Stimulated activated CD4-positive, alpha-beta T cell treated with anti-CD3 and anti-CD28 coated beads, Interleukin-15, amount 100 ng/mL, for 24 hours (primary cell): ENCODE data around the gene CDH8.
"Not testable (repeated sequence)": the region's sequence is repeated elsewhere in the genome, so short reads cannot be mapped to it uniquely, and the experiment has no call there.

Source experiments
- DNase-seq: peaks from one replicate; pipeline ENCODE4 v3.0.0-alpha.2; 2020

Gene CDH8

DNA sequence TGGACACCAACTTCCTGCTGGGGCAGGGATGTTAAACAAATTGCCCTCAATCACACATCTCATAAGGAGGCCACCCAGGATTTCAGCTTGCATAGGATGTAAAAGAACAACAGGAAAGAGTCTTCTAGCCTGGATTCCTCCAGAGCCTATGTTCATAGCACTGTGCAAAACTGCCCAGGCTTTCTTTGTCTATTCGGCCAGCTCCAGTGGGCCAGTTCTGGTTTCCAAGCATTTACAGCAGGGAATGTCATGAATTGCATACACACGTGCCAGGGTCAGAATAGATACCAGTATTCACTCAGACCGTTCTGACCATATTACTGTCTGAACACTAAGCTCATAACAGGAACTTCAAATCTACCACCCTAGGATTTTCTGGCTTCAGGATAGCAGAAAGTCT lies 273.2 kb downstream of the CDH8 start:
- DNase-seq, result no peak

DNA sequence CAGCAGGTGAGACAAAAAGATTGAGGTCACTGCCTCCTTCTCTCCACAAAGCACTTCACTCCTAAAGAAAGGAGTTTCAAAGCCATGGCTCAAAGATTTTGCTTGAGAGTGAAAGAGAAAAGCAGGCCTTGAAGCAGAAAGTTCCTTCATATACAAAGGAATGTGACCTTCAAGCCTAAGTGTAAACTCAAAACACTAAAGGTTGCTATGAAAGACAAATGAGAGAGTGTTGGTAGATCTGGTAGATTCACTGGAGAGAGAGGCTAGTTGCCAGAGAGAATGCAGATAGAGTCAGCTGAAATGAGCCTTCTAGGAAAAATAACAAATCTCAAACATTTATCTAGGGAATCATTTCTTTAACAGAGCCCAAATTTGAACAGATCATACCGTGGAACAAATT lies 305.2 kb downstream of the CDH8 start:
- no peak for DNase-seq

DNA sequence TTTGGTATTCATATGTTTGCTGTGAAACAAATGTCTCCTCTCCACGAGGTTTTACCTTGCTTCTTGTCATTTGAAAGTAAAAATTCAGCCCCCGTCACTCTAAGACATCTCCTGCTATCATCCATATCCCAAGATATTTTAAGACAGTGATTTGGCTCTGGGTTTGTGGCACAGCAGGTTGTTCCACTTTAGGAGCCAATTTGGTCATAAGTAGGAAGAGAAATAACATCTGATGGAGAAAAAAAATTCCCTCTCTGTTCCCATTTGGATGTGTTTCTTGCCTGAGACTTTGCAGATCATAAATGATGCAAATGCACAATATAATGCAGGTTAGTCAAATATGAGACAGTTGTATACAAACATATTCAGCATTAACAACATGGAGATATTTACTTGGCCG lies 309.5 kb downstream of the CDH8 start:
- DNase-seq, result no peak

DNA sequence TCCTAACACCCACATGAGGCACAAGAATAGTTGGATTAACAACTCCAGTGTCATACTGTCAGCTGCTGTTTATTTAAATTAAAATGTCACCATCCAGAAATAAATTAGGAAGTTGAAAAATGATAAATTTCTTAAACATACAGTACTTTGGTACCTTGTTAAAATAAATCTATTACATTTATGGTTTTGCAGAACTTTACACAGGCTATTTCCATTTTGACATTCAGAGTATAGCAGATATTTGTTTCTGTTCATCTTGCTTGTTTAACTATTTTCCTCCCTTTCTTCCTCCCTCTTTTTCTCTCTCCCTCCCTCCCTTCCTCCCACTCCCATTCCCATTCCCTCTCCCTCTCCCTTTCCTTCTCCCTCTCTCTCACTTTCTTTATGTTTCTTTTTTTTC lies 310.1 kb downstream of the CDH8 start:
- no peak for DNase-seq

DNA sequence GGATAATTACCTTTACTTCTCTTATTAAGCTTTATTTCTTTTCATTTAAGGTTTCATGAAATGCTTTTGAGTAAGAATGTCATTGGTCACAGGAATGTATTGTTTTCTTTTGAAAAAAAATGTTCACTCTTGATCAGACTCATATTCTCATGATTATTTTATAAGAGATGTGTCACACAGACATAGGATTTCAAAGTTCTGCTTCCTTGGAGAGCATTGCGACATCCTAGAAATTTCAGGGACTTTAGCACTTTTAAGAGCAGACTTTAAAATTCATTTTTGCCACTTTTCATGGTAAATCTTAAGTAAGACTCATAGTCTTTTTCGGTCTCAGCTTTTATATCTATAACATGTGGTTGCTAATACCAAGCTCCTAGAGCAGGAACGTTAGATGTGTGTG lies 314.7 kb downstream of the CDH8 start:
- DNase-seq, result no peak

DNA sequence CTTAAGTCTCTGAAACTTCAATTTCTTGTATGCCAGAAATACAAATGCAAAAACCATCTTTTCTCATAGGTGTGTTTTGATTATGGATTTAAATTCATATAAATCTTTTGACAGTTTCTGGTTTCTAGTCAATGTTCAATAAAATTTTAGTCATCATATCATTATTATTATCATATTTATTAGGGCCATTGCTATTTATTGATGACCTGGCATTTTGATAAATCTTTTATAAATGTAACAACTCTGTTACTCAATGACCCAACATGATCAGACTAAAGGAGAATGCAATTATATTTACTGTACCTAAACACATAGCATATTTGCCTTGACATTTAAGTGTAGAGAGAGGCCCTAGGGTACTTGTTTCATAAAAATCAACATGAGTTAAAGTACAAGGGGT lies 320.8 kb downstream of the CDH8 start:
- DNase-seq, result no peak

DNA sequence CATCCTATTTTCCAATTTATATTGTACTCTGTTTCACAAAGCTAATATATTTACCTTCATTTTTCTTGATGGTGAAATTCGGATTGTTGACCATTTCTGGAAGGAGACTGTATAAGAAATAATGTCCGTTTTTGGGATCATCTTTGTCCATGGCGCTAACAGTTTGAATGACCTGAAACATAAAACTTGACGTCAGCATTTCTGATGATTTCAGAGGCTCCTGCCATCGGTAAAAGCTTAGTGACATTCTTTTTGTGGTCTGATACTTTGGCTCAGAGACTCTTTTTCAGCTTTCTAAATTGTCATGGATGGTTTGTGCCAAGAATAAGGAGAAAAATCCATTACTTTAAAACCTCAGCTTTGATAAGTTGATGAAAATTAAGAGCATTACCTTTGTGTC lies 322.5 kb downstream of the CDH8 start:
- no peak for DNase-seq

DNA sequence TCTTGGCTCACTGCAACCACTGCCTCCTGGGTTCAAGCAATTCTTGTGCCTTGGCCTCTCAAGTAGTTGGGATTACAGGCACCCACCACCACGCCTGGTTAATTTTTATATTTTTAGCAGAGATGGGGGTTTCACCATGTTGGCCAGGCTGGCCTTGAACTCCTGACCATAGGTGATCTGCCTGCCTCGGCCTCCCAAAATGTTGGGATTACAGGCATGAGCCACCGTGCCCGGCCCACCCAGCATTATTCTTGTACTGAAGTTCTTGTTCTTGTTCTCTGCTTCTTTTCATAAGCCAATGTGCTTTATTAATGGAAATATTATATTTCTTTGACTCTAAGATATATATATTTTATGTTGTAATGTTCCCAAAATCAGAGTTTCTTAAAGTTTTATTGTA lies 336.6 kb downstream of the CDH8 start:
- not testable (repeated sequence) for DNase-seq

DNA sequence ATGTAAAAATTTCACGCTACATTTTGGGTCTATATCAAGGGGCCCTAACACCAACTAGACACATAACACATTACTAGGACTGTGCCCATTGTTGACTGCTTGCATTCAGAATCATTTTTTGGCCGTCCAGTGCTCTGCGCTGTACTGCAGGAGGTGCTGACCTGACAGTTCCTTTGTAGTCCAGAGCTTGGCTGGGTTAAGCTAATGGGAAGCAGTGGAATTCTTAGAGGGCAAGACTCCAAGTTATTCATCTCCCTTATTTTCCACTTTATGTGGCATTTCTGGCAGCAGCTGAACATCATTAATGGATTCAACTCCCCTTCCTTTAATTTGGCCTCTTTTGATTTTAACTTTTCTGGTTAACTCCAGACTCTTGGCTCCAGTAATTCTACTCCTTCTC lies 351.7 kb downstream of the CDH8 start:
- DNase-seq, result no peak

DNA sequence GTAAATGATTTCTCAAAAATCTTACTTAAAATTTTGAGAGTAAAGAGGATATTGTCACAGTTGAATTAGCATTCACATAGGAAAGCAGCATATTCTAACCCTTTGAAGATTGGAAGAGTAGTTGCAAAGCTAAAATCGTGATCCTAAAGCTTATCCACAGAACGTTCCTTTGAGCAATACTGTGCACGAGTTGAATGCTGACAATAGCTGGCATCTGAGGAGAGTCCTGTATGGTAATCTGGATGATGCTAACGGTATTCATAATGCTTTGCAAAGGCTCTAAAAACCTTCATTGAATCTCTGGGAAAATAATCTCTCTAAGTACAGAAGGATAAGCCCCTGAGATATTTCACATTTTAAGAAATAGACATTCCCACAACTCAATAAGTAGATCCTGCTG lies 354.6 kb downstream of the CDH8 start:
- DNase-seq, result no peak

DNA sequence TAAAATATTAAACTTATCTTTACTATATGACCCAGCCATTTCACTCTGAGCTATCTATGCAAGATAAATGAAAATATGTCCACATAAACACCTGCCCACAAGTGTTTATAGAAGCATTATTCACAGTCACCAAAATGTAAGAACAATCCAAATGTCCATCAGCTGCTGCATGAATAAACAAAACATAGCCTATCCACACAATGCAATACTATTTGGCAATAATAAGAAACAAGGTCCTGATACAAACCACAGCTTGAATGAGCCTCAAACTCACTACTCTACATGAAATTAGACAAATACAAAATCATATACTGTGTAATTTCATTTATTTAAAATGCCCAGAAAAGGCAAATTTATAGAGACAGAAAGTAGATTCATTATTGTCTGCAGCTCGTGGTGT lies 355.1 kb downstream of the CDH8 start:
- no peak for DNase-seq

DNA sequence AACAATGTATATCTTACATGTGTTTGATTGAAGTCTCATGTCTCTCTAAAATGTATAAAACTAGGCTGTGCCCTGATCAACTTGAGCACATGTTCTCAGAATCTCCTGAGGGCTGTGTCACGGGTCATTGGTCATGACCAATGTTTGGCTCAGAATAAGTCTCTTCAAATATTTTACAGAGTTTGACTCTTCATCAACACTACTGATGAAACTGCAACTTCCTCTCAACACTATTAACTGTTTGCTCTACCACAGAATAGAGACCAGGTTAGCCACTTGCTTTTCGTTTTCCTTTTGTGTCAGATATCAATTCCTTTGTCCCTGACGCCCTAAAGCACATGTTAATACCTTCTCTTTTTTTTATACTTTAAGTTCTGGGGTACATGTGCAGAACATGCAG lies 358.1 kb downstream of the CDH8 start:
- no peak for DNase-seq

DNA sequence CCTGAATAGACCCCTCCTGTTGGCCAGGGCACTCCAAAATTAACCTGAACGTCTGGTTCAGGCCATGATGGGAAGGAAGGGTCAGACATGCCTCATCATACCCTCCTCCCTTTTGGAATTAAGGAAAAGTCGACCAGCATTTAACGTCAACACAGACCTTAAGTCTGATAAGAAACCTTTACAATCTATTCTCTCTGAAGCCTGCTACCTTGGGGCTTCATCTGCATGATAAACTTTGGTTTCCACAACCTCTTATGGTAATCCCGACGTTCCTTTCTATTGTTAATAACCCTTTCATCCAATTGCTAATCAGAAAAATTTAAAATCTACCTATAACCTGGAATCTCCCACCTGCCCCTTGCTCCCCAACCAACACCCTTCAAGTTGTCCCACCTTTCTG lies 358.5 kb downstream of the CDH8 start:
- no peak for DNase-seq

DNA sequence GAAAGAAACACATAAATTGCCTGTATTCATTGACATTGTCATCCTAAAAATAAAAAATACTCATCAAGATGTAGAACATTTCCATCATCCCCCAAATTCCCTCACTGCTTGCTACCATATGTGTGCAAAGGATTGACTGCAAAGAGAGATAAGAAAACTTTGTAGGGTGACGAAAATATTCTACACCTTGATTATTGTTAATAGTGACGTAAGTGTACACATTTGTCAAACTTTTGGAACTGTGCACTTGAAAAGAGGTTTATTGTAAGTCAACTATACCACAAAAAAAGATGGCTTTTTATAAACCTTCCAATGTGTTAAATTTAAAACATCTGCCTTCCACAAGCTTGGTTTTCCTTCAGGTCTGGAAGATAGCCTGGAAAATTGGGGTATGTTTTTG lies 359.5 kb downstream of the CDH8 start:
- DNase-seq, result no peak

DNA sequence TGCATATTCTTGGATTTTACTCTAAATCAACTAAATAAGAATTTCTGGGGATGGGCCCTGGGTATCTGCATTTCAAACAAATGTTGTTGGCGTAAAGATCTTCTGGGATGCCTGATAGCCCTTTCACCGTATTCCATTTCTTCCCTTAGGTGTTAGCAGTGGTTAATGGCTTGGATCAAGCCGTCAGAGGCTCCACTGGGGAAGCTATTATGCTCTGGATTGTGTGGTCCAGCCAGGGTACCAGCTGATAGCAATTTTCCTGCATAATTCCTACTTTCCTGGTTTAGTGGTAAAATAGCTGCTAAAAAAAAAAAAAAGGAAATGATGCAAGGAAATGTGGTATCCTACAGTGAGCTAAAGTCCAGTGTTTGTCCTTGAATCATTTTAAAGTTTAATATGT lies 365.1 kb downstream of the CDH8 start:
- DNase-seq, result no peak

DNA sequence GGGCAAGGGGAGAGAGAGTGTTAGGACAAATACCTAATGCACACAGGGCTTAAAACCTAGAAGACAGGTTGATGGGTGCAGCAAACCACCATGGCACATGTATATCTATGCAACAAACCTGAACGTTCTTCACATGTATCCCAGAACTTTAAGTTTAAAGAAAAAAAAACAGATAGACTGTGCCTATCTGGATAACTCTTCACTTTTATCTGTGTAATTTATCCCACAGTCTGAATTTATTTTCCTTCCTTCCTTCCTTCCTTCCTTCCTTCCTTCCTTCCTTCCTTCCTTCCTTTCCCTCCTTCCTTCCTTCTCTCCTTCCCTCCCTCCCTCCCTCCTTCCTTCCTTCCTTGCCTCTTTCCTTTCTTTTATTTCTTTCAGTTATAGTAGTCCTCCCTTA lies 370.7 kb downstream of the CDH8 start:
- no peak for DNase-seq

DNA sequence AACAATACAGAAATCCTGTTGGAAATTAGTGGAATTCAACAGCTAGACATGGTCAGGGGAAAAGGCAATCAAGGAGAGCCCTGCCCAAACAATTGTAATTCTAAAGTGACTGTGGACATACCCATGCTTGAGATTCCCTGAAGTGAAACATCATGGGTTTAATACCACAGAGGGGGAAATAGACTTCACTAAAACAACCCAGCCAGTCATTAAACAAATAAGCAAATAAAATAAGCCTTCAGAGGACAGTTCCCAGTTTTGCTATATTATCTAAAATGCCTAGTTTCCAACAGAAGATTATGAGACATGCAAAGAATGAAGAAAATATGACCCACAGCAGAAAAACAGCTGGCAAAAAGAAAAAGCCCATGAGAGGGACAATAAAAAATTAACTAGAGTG lies 376.3 kb downstream of the CDH8 start:
- DNase-seq, result no peak

DNA sequence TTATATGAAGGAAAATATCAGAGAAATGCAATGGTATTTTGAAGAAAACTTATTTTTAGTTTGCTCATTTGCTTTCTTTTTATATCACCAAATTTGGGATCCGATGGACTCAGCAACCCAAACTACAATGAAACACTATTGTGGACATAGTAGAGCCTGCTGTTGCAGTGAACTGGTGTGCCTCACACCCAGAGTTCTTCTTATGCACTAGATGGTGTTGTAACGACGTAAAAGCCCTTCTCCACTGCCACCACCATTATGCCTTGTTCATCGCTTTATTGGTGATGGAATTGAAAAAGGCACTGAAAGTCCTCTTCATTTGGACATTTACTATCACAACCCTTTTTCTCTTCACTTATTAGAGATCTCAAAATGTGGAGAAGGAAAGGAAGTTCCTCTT lies 381.3 kb downstream of the CDH8 start:
- DNase-seq, result no peak

DNA sequence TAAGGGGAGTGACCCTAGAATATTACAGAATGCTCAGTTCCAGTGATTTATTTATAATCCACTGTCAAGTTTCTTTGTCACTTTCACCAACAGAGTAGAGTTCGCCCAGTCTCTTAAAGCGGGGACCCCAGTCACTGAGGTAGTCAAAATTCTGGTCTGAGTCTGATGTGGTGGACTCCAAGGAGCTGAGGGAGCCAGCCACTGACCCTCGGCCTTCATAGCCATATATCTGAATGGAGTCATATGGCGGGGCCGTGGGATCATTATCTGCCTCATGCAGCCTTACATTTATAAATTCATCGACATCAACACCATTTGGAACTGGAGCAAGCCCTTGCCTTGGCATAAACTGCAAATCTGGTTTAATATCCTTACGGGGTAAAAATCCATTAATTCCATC lies 382.7 kb downstream of the CDH8 start:
- DNase-seq, result no peak

DNA sequence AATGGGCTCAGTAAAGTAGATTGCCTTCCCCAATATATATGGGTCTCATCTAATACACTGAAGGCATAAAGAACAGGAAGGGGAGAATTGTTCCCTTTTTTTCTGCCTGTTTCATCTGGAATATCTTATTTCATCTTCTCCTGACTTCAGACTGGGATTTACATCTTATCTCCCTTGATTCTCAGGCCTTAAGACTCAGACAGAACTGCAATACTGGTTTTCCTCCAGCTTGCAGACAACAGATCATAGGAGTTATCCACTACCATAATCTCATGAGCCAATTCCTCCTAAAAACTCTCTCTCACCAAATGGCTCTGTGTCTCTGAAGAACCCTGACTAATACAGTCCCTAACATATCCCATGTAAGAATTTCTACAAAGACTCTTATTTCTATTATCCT lies 390.7 kb downstream of the CDH8 start:
- no peak for DNase-seq

DNA sequence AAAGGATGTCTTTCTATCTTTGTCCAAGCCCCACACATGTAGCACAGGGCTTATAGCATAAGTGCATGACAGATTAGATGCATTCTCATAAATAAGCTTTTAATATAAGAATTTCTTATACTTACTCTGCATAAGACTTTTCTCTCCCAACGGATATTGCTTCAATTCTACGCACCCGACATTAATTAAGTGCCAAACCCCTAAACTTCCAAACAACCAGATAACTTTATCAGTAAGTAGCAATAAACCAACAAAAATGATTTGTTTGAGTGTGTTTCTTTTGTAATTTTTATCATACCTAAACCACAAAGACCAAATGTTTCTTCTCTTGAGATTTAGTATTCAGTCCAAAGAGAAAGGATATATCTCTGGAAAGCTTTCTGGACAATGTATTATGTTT lies 391.5 kb downstream of the CDH8 start:
- no peak for DNase-seq

DNA sequence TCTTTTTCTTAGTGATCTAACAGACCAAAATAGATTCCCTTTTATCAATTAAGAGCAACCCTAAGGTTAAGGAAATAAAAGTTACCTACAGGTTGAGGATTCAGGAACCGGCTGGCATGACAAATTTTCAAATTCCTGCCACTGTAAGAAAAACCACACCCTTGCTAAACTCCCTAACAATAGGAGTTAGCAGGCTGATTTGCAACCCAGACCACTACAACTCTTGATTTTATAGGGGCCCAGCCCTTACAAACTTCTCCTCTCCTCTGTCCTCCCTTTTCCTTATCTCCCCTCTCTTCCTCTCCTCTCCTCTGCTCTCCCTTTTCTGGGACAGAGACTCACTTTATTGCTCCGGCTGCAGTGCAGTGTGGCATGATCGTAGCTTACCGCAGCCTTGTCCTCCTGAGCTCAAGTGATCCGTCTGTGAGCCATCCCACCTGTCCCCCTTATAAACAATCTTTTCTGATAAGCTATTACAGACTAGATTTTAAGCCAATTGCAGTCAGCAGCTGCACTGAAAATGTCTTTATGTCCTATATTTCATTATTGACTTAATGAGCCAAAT lies 418.9 kb downstream of the CDH8 start:
- DNase-seq, result no peak

DNA sequence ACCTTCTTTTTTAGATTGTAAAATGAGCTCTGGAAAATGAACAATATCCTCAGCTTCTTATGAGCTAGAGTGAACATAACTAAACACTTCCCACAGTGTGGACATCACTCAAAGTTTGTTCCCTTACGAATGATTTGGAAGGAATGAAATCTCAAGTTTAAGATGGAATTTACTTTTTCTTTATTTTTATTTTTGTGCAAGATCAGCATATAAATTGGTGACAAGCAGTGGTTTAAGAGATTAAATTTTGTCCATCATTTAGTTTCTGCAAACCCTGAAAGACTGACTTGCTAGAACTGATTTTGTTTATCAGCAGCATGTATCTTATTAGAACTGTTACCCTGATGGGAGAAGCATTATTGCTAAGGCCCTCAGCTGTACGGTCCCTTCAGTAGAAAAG lies 420.1 kb downstream of the CDH8 start:
- DNase-seq, result no peak

DNA sequence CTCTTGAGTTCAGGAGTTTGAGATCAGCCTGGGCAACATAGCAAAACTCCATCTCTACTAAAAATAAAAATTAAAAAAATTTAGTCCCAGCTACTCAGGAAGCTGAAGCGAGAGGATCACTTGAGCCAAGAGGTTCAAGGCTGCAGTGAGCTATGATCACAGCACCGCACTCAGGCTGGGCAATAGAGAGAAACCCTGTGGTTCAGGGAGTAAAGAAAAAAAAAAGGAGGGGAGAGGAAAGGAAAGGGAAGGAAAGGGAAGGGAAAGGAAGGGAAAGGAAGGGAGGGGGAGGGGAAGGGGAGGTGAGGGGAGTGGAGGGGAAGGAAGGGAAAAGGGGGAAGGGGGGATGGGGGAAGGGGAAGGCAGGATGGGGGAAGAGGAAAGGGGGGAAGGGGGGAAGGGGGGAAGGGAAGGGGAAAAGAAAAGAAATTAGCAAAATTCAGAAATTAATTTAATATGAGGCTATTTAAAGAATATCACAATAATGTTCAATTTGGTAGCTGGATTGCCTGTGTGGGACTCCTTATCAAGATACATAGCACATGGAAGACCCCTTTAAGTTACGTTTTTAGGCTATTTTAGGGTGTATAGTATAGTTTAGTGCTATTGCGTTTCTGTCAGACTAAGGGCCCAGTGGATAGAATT lies 424.3 kb downstream of the CDH8 start:
- DNase-seq, result no peak

DNA sequence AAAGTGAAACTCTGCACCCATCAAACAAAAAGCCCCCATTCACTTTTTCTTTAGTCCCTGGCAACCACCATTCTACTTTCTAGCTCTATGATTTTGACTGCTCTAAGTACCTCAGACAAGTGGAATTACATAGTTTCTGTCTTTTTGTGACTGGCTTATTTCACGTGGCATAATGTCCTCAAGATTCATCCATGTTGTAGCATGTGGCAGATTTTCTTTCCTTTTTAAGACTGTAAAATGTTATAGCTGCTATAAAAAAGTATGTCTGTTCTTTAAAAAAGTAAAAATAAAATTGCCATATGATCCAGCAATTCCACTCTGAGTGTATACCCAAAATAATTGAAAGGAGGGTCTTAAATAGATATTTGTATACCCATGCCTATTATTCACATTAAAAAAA lies 429.7 kb downstream of the CDH8 start:
- no peak for DNase-seq
